Activated naive CD8-positive, alpha-beta T cell treated with anti-CD3 and anti-CD28 coated beads, Interleukin-2, amount 50 U/mL, for 24 hours (primary cell): Measurements from ENCODE around the gene SALL4.
"Not testable (repeated sequence)": the region's sequence is repeated elsewhere in the genome, so short reads cannot be mapped to it uniquely, and the experiment has no call there.

Experiments
- ATAC-seq: fragments of 150-1000 bp; cut with Tn5 transposase; one replicate; pipeline ENCODE4 v1.10.0; 2021
- DNase-seq: peaks from one replicate; pipeline ENCODE4 v3.0.0; 2021
- H3K27ac Mint-ChIP-seq: one replicate; pipeline ENCODE4 v1.8.0; 2021; ENCODE audit warnings: mild to moderate bottlenecking, mixed read lengths
- H3K27me3 Mint-ChIP-seq: one replicate; pipeline ENCODE4 v1.8.0; 2021; ENCODE audit warnings: mixed read lengths
- H3K36me3 Mint-ChIP-seq: one replicate; pipeline ENCODE4 v1.8.0; 2021; ENCODE audit warnings: low read depth, mixed read lengths
- H3K4me1 Mint-ChIP-seq: one replicate; pipeline ENCODE4 v1.8.0; 2021; ENCODE audit warnings: mixed read lengths
- H3K4me3 Mint-ChIP-seq: one replicate; pipeline ENCODE4 v1.8.0; 2021; ENCODE audit warnings: mild to moderate bottlenecking, moderate library complexity, mixed read lengths
- H3K9me3 Mint-ChIP-seq: one replicate; pipeline ENCODE4 v1.8.0; 2021; ENCODE audit warnings: mixed read lengths

The SALL4 gene

GRCh38 chr20:51792960-51793359 is 9.4 kb downstream of the SALL4 start:
- H3K27ac Mint-ChIP-seq, result no peak overlapping the region
- H3K4me3 Mint-ChIP-seq, result no peak overlapping the region
- DNase-seq, result no peak
- no peaks in the 10 kb centered on the region for H3K36me3 Mint-ChIP-seq
- no peaks in the 10 kb centered on the region for H3K9me3 Mint-ChIP-seq
- H3K4me1 Mint-ChIP-seq, result no peaks in the 10 kb centered on the region
- peaks cover 11% of the 10 kb centered on the region for H3K27me3 Mint-ChIP-seq
- ATAC-seq, result no peak

- Mint-ChIP-seq H3K36me3 (no peaks in the 10 kb centered on the region), H3K27ac (no peak overlapping the region), H3K9me3 (no peaks in the 10 kb centered on the region), H3K4me3 (no peak overlapping the region), H3K4me1 (no peaks in the 10 kb centered on the region), H3K27me3 (peaks cover 4% of the 10 kb centered on the region)
- DNase-seq (no peak), ATAC-seq (no peak)
Measured at GRCh38 chr20:51791626-51792025, 10.7 kb downstream of the SALL4 start.

- no peak overlapping the region for H3K27ac Mint-ChIP-seq
- H3K4me1 Mint-ChIP-seq, result no peaks in the 10 kb centered on the region
- DNase-seq, result no peak
- H3K36me3 Mint-ChIP-seq, result no peaks in the 10 kb centered on the region
- no peak overlapping the region for H3K4me3 Mint-ChIP-seq
- H3K27me3 Mint-ChIP-seq, result peaks cover 2% of the 10 kb centered on the region
- no peak for ATAC-seq
- H3K9me3 Mint-ChIP-seq, result no peaks in the 10 kb centered on the region
Measured at GRCh38 chr20:51790256-51790655, 12.1 kb downstream of the SALL4 start.

- Mint-ChIP-seq H3K36me3 (no peaks in the 10 kb centered on the region), H3K4me3 (no peak overlapping the region), H3K27ac (no peak overlapping the region), H3K4me1 (no peaks in the 10 kb centered on the region), H3K27me3 (peaks cover 2% of the 10 kb centered on the region), H3K9me3 (no peaks in the 10 kb centered on the region)
- ATAC-seq, result no peak
- no peak for DNase-seq
Measured at GRCh38 chr20:51789434-51789833, 12.9 kb downstream of the SALL4 start.

- DNase-seq, result no peak
- Mint-ChIP-seq H3K4me3 (no peak overlapping the region), H3K36me3 (no peaks in the 10 kb centered on the region), H3K27ac (no peak overlapping the region), H3K27me3 (peaks cover 2% of the 10 kb centered on the region), H3K4me1 (no peaks in the 10 kb centered on the region), H3K9me3 (no peaks in the 10 kb centered on the region)
- ATAC-seq, result no peak
Measured at GRCh38 chr20:51788822-51789221, 13.5 kb downstream of the SALL4 start.

GRCh38 chr20:51784299-51784698 is 18.0 kb downstream of the SALL4 start:
- no peaks in the 10 kb centered on the region for H3K4me1 Mint-ChIP-seq
- no peak for DNase-seq
- no peak overlapping the region for H3K4me3 Mint-ChIP-seq
- H3K27me3 Mint-ChIP-seq, result no peaks in the 10 kb centered on the region
- no peak for ATAC-seq
- no peaks in the 10 kb centered on the region for H3K36me3 Mint-ChIP-seq
- no peaks in the 10 kb centered on the region for H3K9me3 Mint-ChIP-seq
- H3K27ac Mint-ChIP-seq, result no peak overlapping the region

- not testable (repeated sequence) for H3K27ac Mint-ChIP-seq, H3K4me3 Mint-ChIP-seq, H3K4me1 Mint-ChIP-seq, H3K36me3 Mint-ChIP-seq, H3K9me3 Mint-ChIP-seq, H3K27me3 Mint-ChIP-seq, ATAC-seq, DNase-seq
Measured at GRCh38 chr20:51778229-51778759, 24.0 kb downstream of the SALL4 start.

- Mint-ChIP-seq H3K36me3 (no peaks in the 10 kb centered on the region), H3K4me1 (no peaks in the 10 kb centered on the region), H3K27me3 (peaks cover 8% of the 10 kb centered on the region), H3K9me3 (peaks cover 7% of the 10 kb centered on the region), H3K4me3 (no peak overlapping the region), H3K27ac (no peak overlapping the region)
- ATAC-seq, result no peak
- DNase-seq, result no peak
Measured at GRCh38 chr20:51775241-51775640, 27.1 kb downstream of the SALL4 start.

- H3K36me3 Mint-ChIP-seq, result peaks cover 2% of the 10 kb centered on the region
- no peak overlapping the region for H3K27ac Mint-ChIP-seq
- H3K4me1 Mint-ChIP-seq, result peaks cover 9% of the 10 kb centered on the region
Measured at GRCh38 chr20:51772236-51772635, 30.1 kb downstream of the SALL4 start.

GRCh38 chr20:51769976-51770615 is 32.2 kb downstream of the SALL4 start:
- Mint-ChIP-seq H3K4me3 (no peak overlapping the region), H3K9me3 (no peaks in the 10 kb centered on the region), H3K27me3 (peaks cover 36% of the 10 kb centered on the region), H3K36me3 (peaks cover 2% of the 10 kb centered on the region), H3K4me1 (peaks cover 9% of the 10 kb centered on the region), H3K27ac (no peak overlapping the region)
- no peak for ATAC-seq
- DNase-seq, result no peak

More at GRCh38 chr20:51772236-51772635, 30.1 kb downstream of the SALL4 start:
- ATAC-seq, result no peak
- Mint-ChIP-seq H3K27me3 (peaks cover 25% of the 10 kb centered on the region), H3K4me3 (no peak overlapping the region), H3K9me3 (no peaks in the 10 kb centered on the region)
- no peak for DNase-seq

GRCh38 chr20:51768759-51769517 is 33.4 kb downstream of the SALL4 start:
- Mint-ChIP-seq H3K4me3 (peak overlapping the region; percentile 58), H3K27me3 (peaks cover 43% of the 10 kb centered on the region), H3K4me1 (peaks cover 9% of the 10 kb centered on the region), H3K27ac (no peak overlapping the region), H3K9me3 (no peaks in the 10 kb centered on the region), H3K36me3 (peaks cover 2% of the 10 kb centered on the region)
- ATAC-seq (no peak), DNase-seq (no peak)

GRCh38 chr20:51767867-51768758 is 34.2 kb downstream of the SALL4 start, which contains the start of gene ATP9A:
ATP9A (minus strand) TSS chr20:51768390; CDS start chr20:51768369, 21 bp downstream.
- no peak for ATAC-seq
- H3K27ac Mint-ChIP-seq, result no peak within 1 kb of the TSS

GRCh38 chr20:51766994-51767866 is 35.1 kb downstream of the SALL4 start:
- Mint-ChIP-seq H3K4me3 (peak overlapping the region; percentile 62), H3K27me3 (peaks cover 44% of the 10 kb centered on the region), H3K27ac (no peak overlapping the region), H3K4me1 (peaks cover 9% of the 10 kb centered on the region), H3K9me3 (no peaks in the 10 kb centered on the region), H3K36me3 (peaks cover 2% of the 10 kb centered on the region)
- DNase-seq (peak; percentile 55), ATAC-seq (peak; percentile 88)

More at GRCh38 chr20:51767867-51768758, 34.2 kb downstream of the SALL4 start, which contains the start of gene ATP9A:
- peaks cover 9% of the 10 kb centered on the region for H3K4me1 Mint-ChIP-seq
- no peak for DNase-seq
- no peaks in the 10 kb centered on the region for H3K9me3 Mint-ChIP-seq
- H3K4me3 Mint-ChIP-seq, result peak within 1 kb of the TSS; percentile 62
- peaks cover 44% of the 10 kb centered on the region for H3K27me3 Mint-ChIP-seq
- peaks cover 2% of the 10 kb centered on the region for H3K36me3 Mint-ChIP-seq
